ENCODE results near the gene CELF4.

CELF4 gene

DNA sequence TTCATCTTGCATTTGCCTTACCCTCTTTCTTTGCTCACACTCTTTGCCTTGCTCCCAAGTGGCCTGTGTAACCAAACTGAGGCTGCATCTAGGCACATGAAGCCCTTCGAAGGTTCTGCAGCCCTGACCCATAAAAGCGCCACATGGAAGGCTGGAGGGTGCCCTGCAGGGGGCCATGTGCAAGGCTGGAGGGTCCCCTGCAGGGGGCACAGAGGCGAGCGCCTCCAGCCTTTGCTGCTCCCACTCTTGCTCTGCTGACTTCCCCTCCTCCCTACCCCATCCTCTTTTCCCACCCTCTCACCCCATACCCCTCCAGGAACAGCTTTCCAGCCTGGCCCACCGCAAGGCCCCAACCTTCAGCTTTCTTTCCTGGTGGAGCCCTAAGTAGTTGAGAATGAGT, 317.3 kb downstream of the CELF4 start:
- H3K9ac ChIP-seq (ENCODE audit: low read depth, low read length), result no peak overlapping the region
- no peak overlapping the region for H2AFZ ChIP-seq (ENCODE audit: low read depth, low read length)
- no peak overlapping the region for H3K27ac ChIP-seq (ENCODE audit: low read length)
- no peaks in the 10 kb centered on the region for H3K36me3 ChIP-seq (ENCODE audit: insufficient read depth, low read length)
- H3K4me3 ChIP-seq (ENCODE audit: low read depth in 1 of 2, low read length in 2 of 2), result no peak overlapping the region
- H4K20me1 ChIP-seq (ENCODE audit: insufficient read depth, low read length), result no peaks in the 10 kb centered on the region; the same call in 1 of the 2 replicates
- H3K4me2 ChIP-seq (ENCODE audit: insufficient read depth, low read length), result no peak overlapping the region
- TF ChIP-seq, protein P1, sequence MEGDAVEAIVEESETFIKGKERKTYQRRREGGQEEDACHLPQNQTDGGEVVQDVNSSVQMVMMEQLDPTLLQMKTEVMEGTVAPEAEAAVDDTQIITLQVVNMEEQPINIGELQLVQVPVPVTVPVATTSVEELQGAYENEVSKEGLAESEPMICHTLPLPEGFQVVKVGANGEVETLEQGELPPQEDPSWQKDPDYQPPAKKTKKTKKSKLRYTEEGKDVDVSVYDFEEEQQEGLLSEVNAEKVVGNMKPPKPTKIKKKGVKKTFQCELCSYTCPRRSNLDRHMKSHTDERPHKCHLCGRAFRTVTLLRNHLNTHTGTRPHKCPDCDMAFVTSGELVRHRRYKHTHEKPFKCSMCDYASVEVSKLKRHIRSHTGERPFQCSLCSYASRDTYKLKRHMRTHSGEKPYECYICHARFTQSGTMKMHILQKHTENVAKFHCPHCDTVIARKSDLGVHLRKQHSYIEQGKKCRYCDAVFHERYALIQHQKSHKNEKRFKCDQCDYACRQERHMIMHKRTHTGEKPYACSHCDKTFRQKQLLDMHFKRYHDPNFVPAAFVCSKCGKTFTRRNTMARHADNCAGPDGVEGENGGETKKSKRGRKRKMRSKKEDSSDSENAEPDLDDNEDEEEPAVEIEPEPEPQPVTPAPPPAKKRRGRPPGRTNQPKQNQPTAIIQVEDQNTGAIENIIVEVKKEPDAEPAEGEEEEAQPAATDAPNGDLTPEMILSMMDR (IDR thresholded peaks at IDR 0.05; ENCODE audit: borderline replicate concordance, extremely low read depth, low read length, poor library complexity, severe bottlenecking), result no peak
- TF ChIP-seq EZH2 (IDR thresholded peaks at IDR 0.05; ENCODE audit: borderline replicate concordance, low read depth, low read length, severe bottlenecking), result no peak
- no peak for DNase-seq
- H3K27me3 ChIP-seq (ENCODE audit: insufficient read depth, low read length, poor library complexity), result no peaks in the 10 kb centered on the region
- no peaks in the 10 kb centered on the region for H3K79me2 ChIP-seq (ENCODE audit: insufficient read depth, low read length)
- no peak; the same call in 2 of the 3 replicates for ATAC-seq (ENCODE audit: insufficient read depth, low read depth)
- no peaks in the 10 kb centered on the region for H3K4me1 ChIP-seq (ENCODE audit: insufficient read depth, low read length)
- no peaks in the 10 kb centered on the region for H3K9me3 ChIP-seq (ENCODE audit: insufficient read depth, low read length, severe bottlenecking)

DNA sequence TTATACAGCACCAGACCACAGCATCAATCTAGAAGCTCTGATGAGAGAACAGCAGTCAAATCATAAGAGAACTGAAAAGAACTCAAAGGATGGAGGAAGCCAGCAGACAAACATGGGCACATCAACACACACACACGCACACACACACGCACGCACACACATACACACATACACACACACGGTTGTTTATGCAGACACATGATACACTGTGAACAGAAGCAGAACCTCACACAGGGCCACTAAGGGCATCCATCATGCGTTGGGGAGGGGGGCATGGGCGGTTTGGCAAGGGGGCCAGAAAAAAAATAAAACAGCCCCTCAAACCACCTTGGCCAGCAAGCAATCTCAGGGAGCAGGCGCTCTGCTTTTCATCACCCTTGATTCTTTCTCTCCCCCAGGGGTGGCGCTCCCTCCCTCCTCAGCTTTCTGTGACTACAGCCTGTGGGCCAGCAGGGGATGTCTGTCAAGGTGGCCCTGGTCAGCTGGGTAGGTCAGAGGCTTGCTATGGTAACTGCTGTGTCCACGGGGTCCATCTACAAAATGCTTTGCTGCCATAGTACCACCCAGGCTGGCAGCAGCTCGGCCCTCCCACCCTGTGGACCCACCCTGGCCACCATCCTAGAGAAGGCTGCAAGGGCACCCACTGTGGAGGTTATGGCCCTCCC, 318.0 kb downstream of the CELF4 start:
- Histone ChIP-seq H3K9me3 (ENCODE audit: insufficient read depth, low read length, severe bottlenecking) (no peaks in the 10 kb centered on the region), H3K4me2 (ENCODE audit: insufficient read depth, low read length) (no peak overlapping the region), H3K9ac (ENCODE audit: low read depth, low read length) (no peak overlapping the region), H2AFZ (ENCODE audit: low read depth, low read length) (no peak overlapping the region), H3K79me2 (ENCODE audit: insufficient read depth, low read length) (no peaks in the 10 kb centered on the region), H3K27ac (ENCODE audit: low read length) (no peak overlapping the region), H3K27me3 (ENCODE audit: insufficient read depth, low read length, poor library complexity) (no peaks in the 10 kb centered on the region), H3K4me3 (ENCODE audit: low read depth in 1 of 2, low read length in 2 of 2) (no peak overlapping the region), H3K4me1 (ENCODE audit: insufficient read depth, low read length) (no peaks in the 10 kb centered on the region), H3K36me3 (ENCODE audit: insufficient read depth, low read length) (no peaks in the 10 kb centered on the region), H4K20me1 (ENCODE audit: insufficient read depth, low read length) (no peaks in the 10 kb centered on the region; the same call in 1 of the 2 replicates)
- ATAC-seq (ENCODE audit: insufficient read depth, low read depth), result no peak
- DNase-seq, result no peak
- no peak for TF ChIP-seq EZH2 (IDR thresholded peaks at IDR 0.05; ENCODE audit: borderline replicate concordance, low read depth, low read length, severe bottlenecking)
- TF ChIP-seq, protein P1 (IDR thresholded peaks at IDR 0.05; ENCODE audit: borderline replicate concordance, extremely low read depth, low read length, poor library complexity, severe bottlenecking), result no peak

- TF ChIP-seq EZH2 (IDR thresholded peaks at IDR 0.05; ENCODE audit: borderline replicate concordance, low read depth, low read length, severe bottlenecking), result no peak
- TF ChIP-seq, protein P1 (IDR thresholded peaks at IDR 0.05; ENCODE audit: borderline replicate concordance, extremely low read depth, low read length, poor library complexity, severe bottlenecking), result no peak
- Histone ChIP-seq H4K20me1 (ENCODE audit: insufficient read depth, low read length) (no peaks in the 10 kb centered on the region; the same call in 1 of the 2 replicates), H3K9ac (ENCODE audit: low read depth, low read length) (no peak overlapping the region), H3K27me3 (ENCODE audit: insufficient read depth, low read length, poor library complexity) (no peaks in the 10 kb centered on the region), H3K9me3 (ENCODE audit: insufficient read depth, low read length, severe bottlenecking) (no peaks in the 10 kb centered on the region), H3K4me1 (ENCODE audit: insufficient read depth, low read length) (no peaks in the 10 kb centered on the region), H3K36me3 (ENCODE audit: insufficient read depth, low read length) (no peaks in the 10 kb centered on the region), H3K79me2 (ENCODE audit: insufficient read depth, low read length) (no peaks in the 10 kb centered on the region), H3K4me3 (ENCODE audit: low read depth in 1 of 2, low read length in 2 of 2) (no peak overlapping the region), H3K4me2 (ENCODE audit: insufficient read depth, low read length) (no peak overlapping the region), H2AFZ (ENCODE audit: low read depth, low read length) (no peak overlapping the region), H3K27ac (ENCODE audit: low read length) (no peak overlapping the region)
- no peak for ATAC-seq (ENCODE audit: insufficient read depth, low read depth)
- no peak for DNase-seq
Observed at GRCh38 chr18:37246779-37247340, 318.7 kb downstream of the CELF4 start.

Measured in DND-41 (cell line).